ENCODE results near the gene SIX5.
"Not testable (repeated sequence)": the region's sequence is repeated elsewhere in the genome, so short reads cannot be mapped to it uniquely, and the experiment has no call there.

The SIX5 gene

DNA sequence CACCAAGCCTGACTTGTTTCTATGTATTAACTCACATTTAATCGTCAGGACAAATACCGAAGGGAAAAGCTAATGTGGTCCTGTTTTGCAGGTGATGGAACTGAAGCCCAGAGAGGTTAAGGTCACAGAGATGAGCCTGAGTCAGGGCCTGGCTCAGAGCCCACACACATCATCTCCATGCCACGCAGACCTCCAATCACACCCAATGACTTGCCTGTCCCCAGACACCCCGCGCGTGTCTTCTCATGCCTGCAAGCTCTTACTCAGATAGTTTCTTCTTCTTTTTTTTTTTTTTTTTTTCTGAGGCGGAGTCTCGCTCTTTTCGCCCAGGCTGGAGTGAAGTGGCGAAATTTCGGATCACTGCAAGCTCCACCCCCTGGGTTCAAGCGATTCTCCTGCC, 16.4 kb downstream of the SIX5 start:
- Histone ChIP-seq H3K9ac (ENCODE audit: insufficient read length, low read depth) (no peak overlapping the region), H3K4me1 (ENCODE audit: insufficient read depth, insufficient read length) (peaks cover 2% of the 10 kb centered on the region), H3K4me3 (ENCODE audit: insufficient read length, low read depth) (no peak overlapping the region), H3K9me3 (ENCODE audit: insufficient read depth, low read length) (no peaks in the 10 kb centered on the region), H3K36me3 (ENCODE audit: insufficient read depth, insufficient read length, low read length) (no peaks in the 10 kb centered on the region), H3K27me3 (ENCODE audit: insufficient read depth, insufficient read length) (no peaks in the 10 kb centered on the region)
- no peak for DNase-seq (ENCODE audit: low read depth, low spot score)
- TF ChIP-seq YY1 (IDR thresholded peaks at IDR 0.05; ENCODE audit: insufficient read depth, insufficient read length) = no peak
- no peak for TF ChIP-seq SUZ12 (IDR thresholded peaks at IDR 0.05; ENCODE audit: extremely low read depth, insufficient read depth, insufficient read length)
- TF ChIP-seq ZNF274 (IDR thresholded peaks at IDR 0.05; ENCODE audit: low read depth, low read length) = no peak

- not testable (repeated sequence) for H3K4me3 ChIP-seq (ENCODE audit: insufficient read length, low read depth); DNase-seq (ENCODE audit: low read depth, low spot score); H3K9me3 ChIP-seq (ENCODE audit: insufficient read depth, low read length); H3K36me3 ChIP-seq (ENCODE audit: insufficient read depth, insufficient read length, low read length); H3K9ac ChIP-seq (ENCODE audit: insufficient read length, low read depth); H3K4me1 ChIP-seq (ENCODE audit: insufficient read depth, insufficient read length); H3K27me3 ChIP-seq (ENCODE audit: insufficient read depth, insufficient read length)
Measured at GRCh38 chr19:45751483-45751882, 17.6 kb downstream of the SIX5 start.

DNA sequence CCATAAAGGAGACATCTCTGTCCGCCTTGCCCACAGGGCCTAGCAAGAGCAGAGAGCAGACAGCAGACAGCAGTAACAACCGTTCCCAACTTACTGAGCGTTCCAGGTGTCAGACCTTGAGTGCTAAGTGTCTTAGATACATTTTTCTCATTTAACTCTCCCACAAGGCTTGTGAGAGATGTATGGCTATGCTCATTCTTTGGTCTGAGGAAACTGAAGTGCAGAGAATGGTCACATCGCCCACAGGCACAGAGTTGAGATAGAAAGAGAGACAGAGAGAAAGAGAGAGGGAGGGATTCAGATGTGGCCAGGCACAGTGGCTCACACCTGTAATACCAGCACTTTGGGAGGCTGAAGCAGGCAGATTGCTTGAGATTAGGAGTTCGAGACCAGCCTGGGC, 21.5 kb downstream of the SIX5 start:
- Histone ChIP-seq H3K27me3 (ENCODE audit: insufficient read depth, insufficient read length) (no peaks in the 10 kb centered on the region), H3K9me3 (ENCODE audit: insufficient read depth, low read length) (no peaks in the 10 kb centered on the region), H3K9ac (ENCODE audit: insufficient read length, low read depth) (no peak overlapping the region), H3K4me1 (ENCODE audit: insufficient read depth, insufficient read length) (peaks cover 3% of the 10 kb centered on the region), H3K4me3 (ENCODE audit: insufficient read length, low read depth) (no peak overlapping the region), H3K36me3 (ENCODE audit: insufficient read depth, insufficient read length, low read length) (no peaks in the 10 kb centered on the region)
- no peak for DNase-seq (ENCODE audit: low read depth, low spot score)
- TF ChIP-seq SUZ12 (IDR thresholded peaks at IDR 0.05; ENCODE audit: extremely low read depth, insufficient read depth, insufficient read length) = no peak
- TF ChIP-seq ZNF274 (IDR thresholded peaks at IDR 0.05; ENCODE audit: low read depth, low read length) = no peak
- TF ChIP-seq YY1 (IDR thresholded peaks at IDR 0.05; ENCODE audit: insufficient read depth, insufficient read length) = no peak

GRCh38 chr19:45746866-45747265, 22.2 kb downstream of the SIX5 start:
- H3K9me3 ChIP-seq (ENCODE audit: insufficient read depth, low read length) = no peaks in the 10 kb centered on the region
- H3K4me1 ChIP-seq (ENCODE audit: insufficient read depth, insufficient read length) = peaks cover 3% of the 10 kb centered on the region
- TF ChIP-seq SUZ12 (IDR thresholded peaks at IDR 0.05; ENCODE audit: extremely low read depth, insufficient read depth, insufficient read length) (no peak), ZNF274 (IDR thresholded peaks at IDR 0.05; ENCODE audit: low read depth, low read length) (no peak), YY1 (IDR thresholded peaks at IDR 0.05; ENCODE audit: insufficient read depth, insufficient read length) (no peak)
- H3K27me3 ChIP-seq (ENCODE audit: insufficient read depth, insufficient read length) = no peaks in the 10 kb centered on the region
- no peak overlapping the region for H3K4me3 ChIP-seq (ENCODE audit: insufficient read length, low read depth)
- no peaks in the 10 kb centered on the region for H3K36me3 ChIP-seq (ENCODE audit: insufficient read depth, insufficient read length, low read length)
- DNase-seq (ENCODE audit: low read depth, low spot score) = no peak
- H3K9ac ChIP-seq (ENCODE audit: insufficient read length, low read depth) = no peak overlapping the region

DNA sequence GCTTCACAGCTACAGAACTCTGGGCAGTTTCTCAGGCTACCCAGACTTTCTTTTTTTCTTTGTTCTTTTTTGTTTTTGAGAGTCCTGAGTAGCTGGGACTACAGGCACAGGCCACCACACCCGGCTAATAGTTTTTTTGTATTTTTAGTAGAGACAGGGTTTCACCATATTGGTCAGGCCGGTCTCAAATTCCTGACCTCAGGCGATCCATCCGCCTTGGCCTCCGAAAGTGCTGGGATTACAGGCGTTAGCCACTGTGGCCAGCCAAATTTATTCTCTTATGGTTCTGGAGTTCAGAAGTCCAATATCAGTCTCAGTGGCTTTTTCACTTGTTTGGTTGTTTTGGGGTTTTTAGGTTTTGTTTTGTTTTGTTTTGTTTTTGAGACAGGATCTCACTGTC, 23.4 kb downstream of the SIX5 start:
- no peak overlapping the region for H3K9ac ChIP-seq (ENCODE audit: insufficient read length, low read depth)
- no peaks in the 10 kb centered on the region for H3K9me3 ChIP-seq (ENCODE audit: insufficient read depth, low read length)
- H3K36me3 ChIP-seq (ENCODE audit: insufficient read depth, insufficient read length, low read length) = no peaks in the 10 kb centered on the region
- H3K4me1 ChIP-seq (ENCODE audit: insufficient read depth, insufficient read length) = peaks cover 3% of the 10 kb centered on the region
- no peaks in the 10 kb centered on the region for H3K27me3 ChIP-seq (ENCODE audit: insufficient read depth, insufficient read length)
- no peak for TF ChIP-seq ZNF274 (IDR thresholded peaks at IDR 0.05; ENCODE audit: low read depth, low read length)
- no peak for TF ChIP-seq YY1 (IDR thresholded peaks at IDR 0.05; ENCODE audit: insufficient read depth, insufficient read length)
- no peak for TF ChIP-seq SUZ12 (IDR thresholded peaks at IDR 0.05; ENCODE audit: extremely low read depth, insufficient read depth, insufficient read length)
- no peak overlapping the region for H3K4me3 ChIP-seq (ENCODE audit: insufficient read length, low read depth)
- DNase-seq (ENCODE audit: low read depth, low spot score) = no peak

GRCh38 chr19:45742969-45743368, 26.1 kb downstream of the SIX5 start:
- H3K27me3 ChIP-seq (ENCODE audit: insufficient read depth, insufficient read length) = no peaks in the 10 kb centered on the region
- no peaks in the 10 kb centered on the region for H3K9me3 ChIP-seq (ENCODE audit: insufficient read depth, low read length)
- DNase-seq (ENCODE audit: low read depth, low spot score) = no peak
- no peak overlapping the region for H3K4me3 ChIP-seq (ENCODE audit: insufficient read length, low read depth)
- H3K4me1 ChIP-seq (ENCODE audit: insufficient read depth, insufficient read length) = peaks cover 3% of the 10 kb centered on the region
- TF ChIP-seq ZNF274 (IDR thresholded peaks at IDR 0.05; ENCODE audit: low read depth, low read length) (no peak), SUZ12 (IDR thresholded peaks at IDR 0.05; ENCODE audit: extremely low read depth, insufficient read depth, insufficient read length) (no peak), YY1 (IDR thresholded peaks at IDR 0.05; ENCODE audit: insufficient read depth, insufficient read length) (no peak)
- no peak overlapping the region for H3K9ac ChIP-seq (ENCODE audit: insufficient read length, low read depth)
- H3K36me3 ChIP-seq (ENCODE audit: insufficient read depth, insufficient read length, low read length) = no peaks in the 10 kb centered on the region

- H3K4me1 ChIP-seq (ENCODE audit: insufficient read depth, insufficient read length) = peaks cover 2% of the 10 kb centered on the region
- no peaks in the 10 kb centered on the region for H3K27me3 ChIP-seq (ENCODE audit: insufficient read depth, insufficient read length)
- no peaks in the 10 kb centered on the region for H3K9me3 ChIP-seq (ENCODE audit: insufficient read depth, low read length)
- no peak for DNase-seq (ENCODE audit: low read depth, low spot score)
- H3K36me3 ChIP-seq (ENCODE audit: insufficient read depth, insufficient read length, low read length) = no peaks in the 10 kb centered on the region
- no peak for TF ChIP-seq ZNF274 (IDR thresholded peaks at IDR 0.05; ENCODE audit: low read depth, low read length)
- no peak for TF ChIP-seq SUZ12 (IDR thresholded peaks at IDR 0.05; ENCODE audit: extremely low read depth, insufficient read depth, insufficient read length)
- TF ChIP-seq YY1 (IDR thresholded peaks at IDR 0.05; ENCODE audit: insufficient read depth, insufficient read length) = no peak
- no peak overlapping the region for H3K9ac ChIP-seq (ENCODE audit: insufficient read length, low read depth)
- H3K4me3 ChIP-seq (ENCODE audit: insufficient read length, low read depth) = no peak overlapping the region
Measured at GRCh38 chr19:45739498-45740439, 29.3 kb downstream of the SIX5 start.
